NCI-H2107 treated with DMSO at 0.1 percent for 48 hours (cell line): ENCODE results near the gene SPECC1.
"Not testable (repeated sequence)": the region's sequence is repeated elsewhere in the genome, so short reads cannot be mapped to it uniquely, and the experiment has no call there.

Experiments used
- DNase-seq: peaks from one replicate; lab custom pipeline; 2025; ENCODE audit not compliant: unreplicated experiment; lab: John Stamatoyannopoulos, UW

SPECC1 gene

DNA sequence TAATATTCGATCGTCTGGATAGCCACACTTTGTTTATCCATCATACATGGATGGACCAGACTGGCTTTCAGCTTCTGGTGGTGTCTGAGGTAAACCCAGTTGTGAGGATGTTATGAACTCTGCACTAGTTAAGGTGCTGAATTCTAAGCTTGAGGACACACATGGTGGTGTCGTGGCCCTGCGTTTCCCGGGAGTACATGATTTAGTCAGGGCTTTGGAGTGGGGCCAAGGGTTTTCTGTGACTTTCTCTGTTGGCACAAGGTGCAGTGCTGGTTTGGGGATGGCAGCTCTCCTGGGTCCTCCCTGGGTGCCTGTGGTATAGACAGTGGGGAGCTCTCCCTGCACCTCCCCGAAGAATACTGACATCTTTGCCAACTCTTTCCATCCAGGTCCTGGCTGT, 116.6 kb downstream of the SPECC1 start:
- no peak for DNase-seq

DNA sequence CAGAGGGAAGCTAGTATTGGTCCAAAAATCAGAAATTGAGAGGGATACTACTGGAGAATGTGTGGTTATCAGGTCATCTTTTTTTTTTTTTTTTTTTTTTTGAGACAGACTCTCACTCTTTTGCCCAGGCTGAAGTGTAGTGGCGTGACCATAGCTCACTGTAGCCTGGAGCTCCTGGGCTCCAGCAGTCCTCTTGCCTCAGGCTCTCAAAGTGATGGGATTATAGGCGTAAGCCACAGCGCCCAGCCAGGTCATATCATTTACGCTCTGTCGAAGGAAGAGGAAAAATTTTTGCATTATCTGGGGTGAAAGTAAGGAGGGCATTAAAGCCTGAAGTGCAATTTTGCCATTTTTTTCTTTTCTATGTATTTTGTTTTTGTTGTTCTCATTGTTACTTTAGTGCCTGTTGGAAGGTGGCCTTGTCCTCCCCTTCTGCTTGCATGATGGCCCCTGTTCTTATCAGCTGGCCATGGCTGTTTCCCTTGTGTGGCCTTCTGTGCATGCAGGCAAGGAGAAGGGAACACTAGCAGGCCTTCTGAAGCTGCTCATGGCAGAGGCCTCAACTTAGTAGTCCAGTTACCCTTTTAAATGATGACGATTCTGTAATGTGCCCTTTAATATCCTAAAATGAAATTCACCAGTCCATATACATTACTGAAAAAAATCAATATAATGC, 118.3 kb downstream of the SPECC1 start:
- no peak for DNase-seq

DNA sequence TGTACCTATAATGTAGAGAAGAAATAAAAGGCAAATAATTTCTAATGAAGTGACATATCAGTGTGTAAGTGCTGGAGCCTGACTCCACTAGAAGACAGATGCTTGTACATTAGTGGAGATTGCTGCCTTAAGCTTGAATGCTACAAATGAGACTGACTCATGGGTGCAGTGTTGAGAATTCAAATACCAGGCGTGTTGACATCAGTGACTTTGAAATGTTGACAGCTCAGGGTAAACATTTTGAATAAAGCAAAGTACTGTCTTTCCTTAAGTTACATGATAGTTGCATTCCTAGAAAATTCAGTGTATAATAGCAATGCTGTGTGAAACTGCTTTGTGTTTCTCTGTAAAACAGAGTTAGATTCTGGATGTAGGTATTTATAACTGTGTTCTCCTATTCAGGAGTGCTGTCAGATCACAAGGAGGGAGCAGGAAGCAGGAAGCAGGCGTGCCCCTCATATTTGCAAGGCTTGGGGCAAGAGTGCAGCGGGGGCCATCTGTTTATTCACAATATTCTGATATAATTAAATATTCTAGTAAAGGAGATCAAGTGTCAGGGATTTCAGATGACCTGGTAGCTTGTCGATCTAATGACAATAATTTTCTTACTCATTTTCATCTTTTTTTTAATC, 119.0 kb downstream of the SPECC1 start:
- DNase-seq: no peak

DNA sequence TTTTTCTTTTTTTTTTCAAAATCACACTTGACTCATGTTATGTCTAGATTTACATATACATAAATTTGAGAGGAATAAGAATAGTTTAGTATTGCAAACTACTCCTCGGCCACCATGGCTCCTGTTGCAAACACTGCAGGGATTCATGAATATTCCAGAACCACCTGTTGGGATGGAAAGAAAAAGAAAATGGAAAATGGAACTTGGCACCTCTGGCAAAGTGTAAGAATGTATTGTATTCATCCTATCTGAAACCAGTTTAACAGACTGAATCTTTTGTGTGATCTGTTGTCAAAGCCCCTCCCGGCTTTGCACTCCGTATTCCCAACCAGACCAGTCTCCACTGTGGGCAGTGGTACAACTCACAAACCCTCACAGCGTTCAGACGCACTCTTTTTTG, 124.4 kb downstream of the SPECC1 start:
- no peak for DNase-seq

GRCh38 chr17:20141198-20141972, 132.2 kb downstream of the SPECC1 start:
- no peak for DNase-seq

DNA sequence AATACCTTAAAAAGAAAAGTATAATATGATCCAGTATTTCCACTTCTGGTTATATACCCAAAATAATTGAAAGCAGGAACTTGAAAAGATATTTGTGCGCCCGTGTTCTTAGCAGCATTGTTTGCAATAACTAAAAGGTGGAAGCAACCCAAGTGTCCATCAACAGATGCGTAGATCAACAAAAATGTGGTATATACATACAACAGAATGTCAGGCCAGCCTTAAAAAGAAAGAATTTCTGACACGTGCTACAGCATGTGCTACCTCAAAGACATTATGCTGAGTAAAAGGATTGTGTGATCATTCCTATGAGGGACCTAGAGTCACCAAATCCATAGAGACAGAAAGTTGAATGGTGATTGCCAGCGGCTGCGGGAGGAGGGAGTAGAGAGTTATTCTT, 133.1 kb downstream of the SPECC1 start:
- DNase-seq: no peak

DNA sequence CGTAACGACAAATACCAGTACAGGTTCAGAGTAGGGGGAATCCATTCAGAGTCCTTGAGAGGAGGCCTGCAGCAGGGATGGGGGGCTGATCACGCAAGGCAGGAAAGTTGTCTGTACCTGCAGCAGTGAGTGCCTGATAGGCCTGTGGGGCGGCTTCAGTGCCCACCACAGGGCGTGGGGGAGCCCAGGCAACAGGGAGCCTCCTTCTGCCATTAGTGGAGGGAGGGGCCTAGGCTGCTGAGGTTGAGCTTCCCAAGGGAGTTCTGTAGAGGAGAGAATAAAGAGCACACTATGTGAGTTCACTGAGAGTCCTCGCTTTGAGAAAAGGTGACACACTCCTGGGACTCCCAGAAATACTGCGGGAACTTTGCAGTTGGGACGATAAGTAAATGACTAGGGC, 134.6 kb downstream of the SPECC1 start:
- DNase-seq: no peak

GRCh38 chr17:20145567-20145966, 136.4 kb downstream of the SPECC1 start:
- DNase-seq: no peak

DNA sequence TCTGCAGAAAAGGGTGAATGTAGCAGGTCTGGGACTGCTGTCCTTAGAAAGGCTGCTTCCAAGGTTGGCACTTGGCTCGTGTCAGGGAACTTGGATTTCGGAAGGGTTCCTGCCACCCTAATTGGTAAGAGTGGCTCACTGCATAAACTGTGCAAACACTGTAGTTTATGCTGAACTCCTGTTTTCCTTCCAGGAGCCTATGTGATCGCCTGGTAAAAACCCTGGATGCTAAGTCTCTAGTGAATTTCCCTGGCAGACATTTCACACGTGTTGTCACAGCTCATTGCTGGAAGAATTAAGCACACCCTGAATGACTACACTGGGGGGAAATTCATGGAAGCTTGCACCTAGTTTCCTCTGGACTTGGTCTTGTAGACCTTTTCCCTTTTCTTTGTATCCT, 140.1 kb downstream of the SPECC1 start:
- DNase-seq: no peak

DNA sequence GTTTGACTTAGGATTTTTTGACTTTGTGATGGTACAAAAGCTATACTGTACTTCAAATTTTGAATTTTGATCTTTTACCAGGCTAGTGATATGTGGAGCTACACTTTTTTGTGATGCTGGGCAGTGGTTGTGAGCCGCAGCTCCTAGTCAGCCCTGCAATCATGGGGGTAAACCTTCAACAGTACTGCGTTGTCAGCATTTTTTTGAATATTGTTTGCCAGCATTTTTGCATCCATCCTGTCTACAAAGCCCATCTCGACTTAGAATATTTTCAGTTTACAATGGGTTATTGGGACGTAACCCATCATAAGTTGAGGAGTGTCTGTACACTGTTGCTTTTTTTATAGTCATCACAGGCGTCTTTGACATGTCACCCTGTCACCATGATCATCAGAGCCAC, 142.0 kb downstream of the SPECC1 start:
- DNase-seq: no peak

DNA sequence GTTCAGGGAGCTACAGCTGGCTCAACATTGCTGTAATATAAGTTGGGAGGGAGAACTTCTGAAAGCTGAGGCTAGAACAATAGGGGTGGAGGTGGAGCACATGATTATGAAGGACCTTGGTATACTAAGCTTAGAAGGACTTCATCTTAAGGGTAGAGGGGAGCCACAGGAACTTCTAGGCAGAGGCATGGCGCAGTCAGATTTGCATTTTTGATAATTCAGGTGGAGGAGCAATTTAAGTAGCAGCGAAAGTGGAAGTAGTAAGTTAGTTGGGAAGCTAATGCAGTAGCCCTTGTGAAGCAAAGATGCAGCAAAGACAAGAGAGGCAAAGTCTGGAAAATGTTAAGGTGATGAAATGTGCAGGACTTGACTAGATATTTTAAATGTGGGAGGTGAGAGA, 144.1 kb downstream of the SPECC1 start:
- DNase-seq: no peak

GRCh38 chr17:20154286-20155000, 145.3 kb downstream of the SPECC1 start:
- no peak for DNase-seq

- no peak for DNase-seq
These were observed 146.4 kb downstream of the SPECC1 start for GRCh38 chr17:20155258-20156195.

DNA sequence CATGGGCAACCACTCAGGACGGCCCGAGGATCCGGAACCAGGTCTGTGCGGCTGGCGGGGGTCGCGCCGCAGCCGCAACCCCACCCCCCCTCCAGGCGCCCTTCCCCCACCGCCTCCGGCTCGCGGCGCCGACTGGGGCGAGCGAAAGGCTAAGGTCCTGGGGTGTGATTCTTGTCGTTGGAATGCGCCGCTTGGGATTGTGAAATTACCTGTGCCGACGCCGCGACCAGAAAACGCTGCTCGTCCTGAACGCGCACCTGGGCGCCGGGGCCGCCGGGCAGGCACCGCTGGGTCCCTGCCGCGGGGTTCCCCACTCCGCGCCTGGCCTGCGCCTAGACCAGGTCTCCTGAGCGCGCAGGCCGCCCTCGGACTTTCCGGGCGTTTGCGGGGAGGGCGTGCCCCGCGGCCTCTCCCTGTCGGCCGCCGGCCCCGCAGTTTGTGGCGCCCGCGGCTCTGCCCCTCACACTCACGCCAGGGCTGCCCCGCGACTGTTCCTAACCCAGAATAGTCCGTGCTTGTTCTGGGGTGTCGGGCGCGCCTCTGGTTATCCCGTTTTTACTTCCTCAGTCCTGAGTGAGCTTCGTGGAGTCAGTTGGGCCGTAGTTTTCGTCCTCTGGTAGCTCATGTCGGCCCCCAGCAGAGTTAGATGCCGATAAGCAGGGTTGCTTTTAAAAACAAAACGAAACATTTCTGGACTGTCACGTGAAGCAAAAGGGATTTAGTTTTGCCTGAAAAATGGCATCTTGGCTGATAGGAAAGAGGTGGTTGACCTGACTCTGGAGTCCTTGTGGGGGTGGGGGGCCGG, 147.2 kb downstream of the SPECC1 start:
- DNase-seq: no peak

- no peak for DNase-seq
These were observed 147.8 kb downstream of the SPECC1 start for GRCh38 chr17:20157001-20157310.

GRCh38 chr17:20158580-20158979, 149.4 kb downstream of the SPECC1 start:
- no peak for DNase-seq

- DNase-seq: no peak
These were observed 150.4 kb downstream of the SPECC1 start for GRCh38 chr17:20159406-20160069.

- not testable (repeated sequence) for DNase-seq
These were observed 156.4 kb downstream of the SPECC1 start for GRCh38 chr17:20165516-20165915.

GRCh38 chr17:20170085-20170484, 160.9 kb downstream of the SPECC1 start:
- DNase-seq: no peak
